ENCODE data around the gene SORCS2.

The SORCS2 gene

DNA sequence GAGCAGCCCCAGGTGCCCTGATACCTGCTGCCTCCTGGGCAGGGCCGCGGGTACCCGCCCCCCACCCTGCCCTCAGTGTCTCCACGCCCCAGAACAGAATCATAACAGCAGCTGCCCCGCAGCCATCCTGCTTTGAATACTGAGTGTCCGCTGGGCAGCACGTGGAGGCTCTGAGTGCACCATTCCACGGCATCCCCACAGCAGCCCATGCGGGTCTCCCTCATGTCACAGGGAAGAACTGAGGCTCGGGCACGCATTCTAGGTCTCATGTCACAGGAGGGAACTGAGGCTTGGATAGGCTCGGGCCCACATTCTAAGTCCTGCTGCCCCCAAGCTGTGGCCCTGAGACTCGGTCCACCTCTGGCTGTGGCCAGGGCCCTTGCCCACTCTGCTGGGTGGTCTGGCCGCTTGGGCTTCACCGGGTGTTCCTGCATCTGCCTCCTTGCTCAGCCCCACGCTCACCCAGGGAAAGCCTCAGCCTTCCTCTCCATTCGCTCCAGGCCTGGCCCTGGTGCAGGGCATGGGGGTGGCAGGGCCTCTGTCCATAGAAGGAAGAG is 464.0 kb downstream of the SORCS2 start:
- H3K4me3 ChIP-seq (ENCODE audit: low read depth, low read length) = no peak overlapping the region
- no peak for DNase-seq (ENCODE audit: low read depth)
- TF ChIP-seq MYC (IDR thresholded peaks at IDR 0.05; ENCODE audit: low read depth, low read length) (no peak), POLR2A (IDR thresholded peaks at IDR 0.05; ENCODE audit: extremely low read depth, insufficient read length) (no peak)
- TF ChIP-seq, protein P1, sequence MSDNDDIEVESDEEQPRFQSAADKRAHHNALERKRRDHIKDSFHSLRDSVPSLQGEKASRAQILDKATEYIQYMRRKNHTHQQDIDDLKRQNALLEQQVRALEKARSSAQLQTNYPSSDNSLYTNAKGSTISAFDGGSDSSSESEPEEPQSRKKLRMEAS (IDR thresholded peaks at IDR 0.05; ENCODE audit: low read depth, low read length) = no peak
- TF ChIP-seq, protein P2, sequence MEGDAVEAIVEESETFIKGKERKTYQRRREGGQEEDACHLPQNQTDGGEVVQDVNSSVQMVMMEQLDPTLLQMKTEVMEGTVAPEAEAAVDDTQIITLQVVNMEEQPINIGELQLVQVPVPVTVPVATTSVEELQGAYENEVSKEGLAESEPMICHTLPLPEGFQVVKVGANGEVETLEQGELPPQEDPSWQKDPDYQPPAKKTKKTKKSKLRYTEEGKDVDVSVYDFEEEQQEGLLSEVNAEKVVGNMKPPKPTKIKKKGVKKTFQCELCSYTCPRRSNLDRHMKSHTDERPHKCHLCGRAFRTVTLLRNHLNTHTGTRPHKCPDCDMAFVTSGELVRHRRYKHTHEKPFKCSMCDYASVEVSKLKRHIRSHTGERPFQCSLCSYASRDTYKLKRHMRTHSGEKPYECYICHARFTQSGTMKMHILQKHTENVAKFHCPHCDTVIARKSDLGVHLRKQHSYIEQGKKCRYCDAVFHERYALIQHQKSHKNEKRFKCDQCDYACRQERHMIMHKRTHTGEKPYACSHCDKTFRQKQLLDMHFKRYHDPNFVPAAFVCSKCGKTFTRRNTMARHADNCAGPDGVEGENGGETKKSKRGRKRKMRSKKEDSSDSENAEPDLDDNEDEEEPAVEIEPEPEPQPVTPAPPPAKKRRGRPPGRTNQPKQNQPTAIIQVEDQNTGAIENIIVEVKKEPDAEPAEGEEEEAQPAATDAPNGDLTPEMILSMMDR (IDR thresholded peaks at IDR 0.05; ENCODE audit: low read depth, low read length) = no peak

GRCh38 chr4:7657545-7658297 is 465.4 kb downstream of the SORCS2 start:
- DNase-seq (ENCODE audit: low read depth) = no peak
- no peak overlapping the region for H3K4me3 ChIP-seq (ENCODE audit: low read depth, low read length)
- TF ChIP-seq, protein P2 (IDR thresholded peaks at IDR 0.05; ENCODE audit: low read depth, low read length) = no peak
- TF ChIP-seq, protein P1 (IDR thresholded peaks at IDR 0.05; ENCODE audit: low read depth, low read length) = no peak
- TF ChIP-seq POLR2A (IDR thresholded peaks at IDR 0.05; ENCODE audit: extremely low read depth, insufficient read length) = no peak

DNA sequence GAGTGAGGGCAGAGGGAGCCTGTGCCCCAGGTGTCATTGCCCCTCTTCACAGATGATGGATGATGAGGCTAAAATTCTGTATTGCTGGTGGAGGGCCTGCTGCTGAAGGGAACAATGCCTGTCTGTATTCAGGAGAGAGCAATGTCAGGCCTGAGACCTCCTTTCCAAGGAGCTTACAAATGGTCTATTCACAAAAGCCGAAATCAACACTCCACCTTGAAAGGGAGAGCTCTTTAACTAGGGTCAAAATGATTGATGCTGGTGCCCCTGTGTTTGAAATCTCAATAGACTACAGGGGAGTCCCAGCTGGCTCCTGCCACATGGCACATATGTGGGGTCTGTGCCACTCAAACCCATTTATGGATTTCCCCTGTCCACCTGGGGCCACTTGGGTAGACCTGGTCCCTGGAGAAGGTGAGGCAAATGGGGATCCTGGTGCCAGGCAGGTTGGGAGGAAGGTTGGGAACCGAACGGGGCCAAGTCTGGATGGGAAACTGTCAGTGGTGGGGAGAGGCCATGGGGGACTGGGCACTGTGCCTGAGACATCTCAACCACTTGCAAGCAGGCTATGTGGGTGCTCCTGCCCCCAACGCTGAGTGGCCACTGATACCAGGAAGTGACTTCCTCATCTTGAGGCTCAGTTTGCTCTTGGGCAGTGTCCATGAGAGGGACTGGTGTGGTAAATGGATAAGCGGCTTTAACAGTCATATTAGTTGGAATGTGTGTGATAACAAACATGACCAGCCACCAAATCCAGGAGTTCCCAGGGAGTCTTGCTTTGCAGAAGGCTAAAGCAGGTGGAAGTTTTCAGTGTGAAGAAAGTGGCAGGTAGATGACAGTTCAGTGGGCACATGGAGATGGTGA is 466.2 kb downstream of the SORCS2 start:
- no peak for DNase-seq (ENCODE audit: low read depth)
- TF ChIP-seq POLR2A (IDR thresholded peaks at IDR 0.05; ENCODE audit: extremely low read depth, insufficient read length) = no peak
- TF ChIP-seq, protein P1 (IDR thresholded peaks at IDR 0.05; ENCODE audit: low read depth, low read length) = no peak
- no peak overlapping the region for H3K4me3 ChIP-seq (ENCODE audit: low read depth, low read length)

DNA sequence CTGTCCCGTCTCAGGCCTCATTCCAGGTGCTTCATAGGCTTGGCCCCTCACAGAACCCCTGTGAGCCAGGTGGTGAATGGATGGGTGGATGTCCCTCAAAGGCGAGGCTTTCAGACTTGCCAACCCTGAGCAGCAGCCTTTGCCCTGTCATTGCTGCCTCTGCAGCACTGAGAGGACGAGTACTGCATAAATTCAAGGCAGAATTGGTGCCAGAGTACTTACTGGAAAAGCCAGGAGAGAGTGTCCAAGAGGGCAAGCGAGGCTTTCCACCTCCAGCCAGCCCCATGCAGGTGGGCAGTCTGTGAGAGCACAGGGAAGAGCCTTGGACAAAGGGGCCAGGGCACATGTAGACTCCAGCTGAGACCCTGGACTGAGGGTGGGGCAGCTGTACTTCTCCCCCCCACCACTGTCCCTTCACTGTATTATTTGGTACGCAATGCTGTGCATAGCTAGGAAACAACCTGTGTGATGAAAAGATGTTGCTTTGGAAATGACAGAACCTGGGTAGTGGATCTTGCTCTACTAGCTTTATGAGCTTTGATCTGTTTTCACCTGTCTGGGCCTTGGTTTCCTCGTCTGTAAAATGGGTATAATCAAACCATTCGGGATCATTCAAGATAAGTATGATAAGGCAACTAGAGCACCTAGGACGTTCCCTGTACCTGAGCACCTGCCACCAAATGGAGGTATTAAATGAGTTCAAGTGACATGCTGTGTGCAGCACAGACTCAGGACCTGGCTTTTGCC is 467.3 kb downstream of the SORCS2 start:
- no peak overlapping the region for H3K4me3 ChIP-seq (ENCODE audit: low read depth, low read length)
- TF ChIP-seq, protein P2 (IDR thresholded peaks at IDR 0.05; ENCODE audit: low read depth, low read length) = no peak
- TF ChIP-seq MYC (IDR thresholded peaks at IDR 0.05; ENCODE audit: low read depth, low read length) = no peak
- TF ChIP-seq, protein P1 (IDR thresholded peaks at IDR 0.05; ENCODE audit: low read depth, low read length) = no peak
- TF ChIP-seq POLR2A (IDR thresholded peaks at IDR 0.05; ENCODE audit: extremely low read depth, insufficient read length) = no peak
- no peak for DNase-seq (ENCODE audit: low read depth)

DNA sequence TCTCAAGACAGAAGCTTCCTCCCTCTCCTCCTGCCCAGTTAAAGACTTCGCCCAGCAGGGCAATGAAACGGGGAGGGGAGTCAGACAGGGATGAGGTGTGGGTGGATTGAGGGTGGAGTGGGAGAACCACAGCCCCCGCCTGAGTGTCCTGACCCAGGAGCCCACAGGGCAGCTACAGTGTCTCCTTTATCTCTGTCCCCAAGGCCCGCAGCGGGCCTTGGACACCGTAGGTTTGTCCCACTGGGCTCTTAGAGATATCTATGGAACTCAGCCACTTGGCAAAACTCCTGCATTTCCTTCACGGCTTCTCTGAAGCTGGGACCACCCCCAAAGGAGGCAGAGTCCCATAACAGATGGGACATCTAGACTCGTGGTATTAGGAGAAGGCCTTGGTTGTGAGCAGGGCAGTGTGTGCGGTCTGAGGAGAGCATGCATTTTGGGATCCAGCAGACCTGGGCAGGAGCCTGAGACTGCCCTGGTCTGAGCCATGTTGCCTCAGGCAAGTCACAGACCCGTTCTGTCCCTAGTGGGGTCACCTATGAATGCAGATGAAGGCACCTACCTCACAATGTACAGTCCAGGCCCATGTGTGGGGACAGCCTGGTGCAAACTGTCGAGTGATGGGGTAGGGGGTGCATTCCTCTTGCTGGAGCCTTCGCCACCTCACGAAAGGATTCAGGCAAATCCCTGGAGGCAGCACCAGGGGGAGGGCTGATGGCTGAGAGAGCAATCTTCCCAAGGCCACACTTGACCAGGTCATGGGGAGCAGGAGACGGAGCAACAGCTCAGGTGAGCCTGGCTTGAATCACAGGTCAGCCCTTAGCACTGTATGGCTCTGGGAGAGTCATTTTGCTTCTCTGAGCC is 468.1 kb downstream of the SORCS2 start:
- TF ChIP-seq MYC (IDR thresholded peaks at IDR 0.05; ENCODE audit: low read depth, low read length) = no peak
- no peak for TF ChIP-seq POLR2A (IDR thresholded peaks at IDR 0.05; ENCODE audit: extremely low read depth, insufficient read length)
- no peak for DNase-seq (ENCODE audit: low read depth)
- H3K4me3 ChIP-seq (ENCODE audit: low read depth, low read length) = no peak overlapping the region
